Prostate gland (tissue), 2 donors: ENCODE data around the gene DRAM2. TPM values are rescaled to one million over a fixed set of nuclear protein-coding genes. Genes with fewer than 3 reads are reported as not detected.

ENCODE experiments used
- DNase-seq: peaks from one replicate; pipeline ENCODE4 v3.0.0-alpha.2; 2019; ENCODE audit warnings: low spot score
- H3K27ac ChIP-seq, 2 donors: fragments of 200-600 bp; sonication (generic); 2 replicates each; pipeline ENCODE4 v1.5.1; 2017 to 2019
- H3K27me3 ChIP-seq: fragments of 200-600 bp; sonication (generic); replicated peaks from 2 replicates; pipeline ENCODE4 v1.5.1; 2019; ENCODE audit not compliant: insufficient read depth
- H3K36me3 ChIP-seq, 2 donors: fragments of 200-600 bp; sonication (generic); 1 replicate in 1 of 2; 2 replicates in 1 of 2; pipeline versions ENCODE4 v1.5.1 to v1.8.1; 2017 to 2019
- H3K4me1 ChIP-seq: fragments of 200-600 bp; sonication (generic); replicated peaks from 2 replicates; pipeline ENCODE4 v1.5.1; 2019
- H3K4me3 ChIP-seq, 2 donors: fragments of 200-600 bp; sonication (generic); 2 replicates each; pipeline ENCODE4 v1.5.1; 2017 to 2019
- H3K9me3 ChIP-seq: fragments of 200-600 bp; sonication (generic); 2 replicates; pipeline ENCODE4 v1.5.1; 2017
- POLR2A ChIP-seq: fragments of 450-650 bp; IDR thresholded peaks from one replicate; pipeline ENCODE4 v1.6.1; 2016; ENCODE audit warnings: antibody characterized with exemption, mild to moderate bottlenecking
- POLR2AphosphoS5 ChIP-seq: sonication (generic); formaldehyde crosslinking; IDR thresholded peaks from one replicate; pipeline ENCODE4 v1.6.1; 2017; ENCODE audit warnings: antibody characterized with exemption
- WGBS: methylation state at CpG from one replicate; pipeline ENCODE4 v1.1.5; 2018; 5-methylcytosine and 5-hydroxymethylcytosine counted together
- intact Hi-C: fragments of 100-400 bp; cut with DNase I; formaldehyde crosslinking; loops from one replicate; pipeline ENCODE4 v1.14.2; 2022
- total RNA-seq, 2 donors: library from RNA; depleted of rRNA; stranded (reverse); fragments of >200 nt; gene quantifications; one replicate each; pipeline ENCODE4 v1.1.0, GENCODE V29; 2016
- TF ChIP-seq, protein P1 (sequence below), 4 experiments: fragments of 200-600 bp in 2 of 4; fragments of 450-650 bp in 2 of 4; sonication (generic) in 2 of 4; IDR thresholded peaks; 1 replicate in 3 of 4; 2 replicates in 1 of 4; pipeline ENCODE4 v1.5.1; 2016 to 2019; ENCODE audit warnings: antibody characterized with exemption in 4 of 4, mild to moderate bottlenecking in 2 of 4, moderate library complexity in 2 of 4

DRAM2 gene
- total RNA-seq, 2 donors from 2014 or later: 33.3 to 47.8 TPM

DNA sequence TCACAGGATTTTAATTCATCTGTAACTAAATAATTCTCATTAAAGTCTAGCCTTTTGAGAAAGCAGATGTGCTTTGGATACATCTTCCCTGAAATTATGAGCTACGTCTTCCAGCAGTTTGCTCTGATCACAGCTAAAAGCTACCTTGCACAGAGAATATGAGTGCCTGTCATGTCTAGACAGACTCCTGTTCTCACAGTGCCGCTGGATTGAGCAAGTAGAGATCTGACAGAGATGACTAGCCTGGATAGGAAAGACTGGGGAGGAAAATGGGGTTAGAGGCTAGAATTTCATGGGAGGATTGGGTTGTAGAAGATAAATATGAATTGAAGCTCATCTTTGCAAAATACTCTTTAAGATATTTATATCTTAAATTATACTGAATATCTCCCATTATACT is 24.3 kb upstream of the DRAM2 start:
- Histone ChIP-seq H3K4me3 (no peak overlapping the region), H3K27me3 (no peaks in the 10 kb centered on the region), H3K9me3 (no peaks in the 10 kb centered on the region), H3K27ac (no peak overlapping the region), H3K4me1 (no peaks in the 10 kb centered on the region), H3K36me3 (no peaks in the 10 kb centered on the region)
- intact Hi-C loops: no loop called here
- no peak for TF ChIP-seq POLR2A
- no peak for TF ChIP-seq POLR2AphosphoS5
- TF ChIP-seq, protein P1, sequence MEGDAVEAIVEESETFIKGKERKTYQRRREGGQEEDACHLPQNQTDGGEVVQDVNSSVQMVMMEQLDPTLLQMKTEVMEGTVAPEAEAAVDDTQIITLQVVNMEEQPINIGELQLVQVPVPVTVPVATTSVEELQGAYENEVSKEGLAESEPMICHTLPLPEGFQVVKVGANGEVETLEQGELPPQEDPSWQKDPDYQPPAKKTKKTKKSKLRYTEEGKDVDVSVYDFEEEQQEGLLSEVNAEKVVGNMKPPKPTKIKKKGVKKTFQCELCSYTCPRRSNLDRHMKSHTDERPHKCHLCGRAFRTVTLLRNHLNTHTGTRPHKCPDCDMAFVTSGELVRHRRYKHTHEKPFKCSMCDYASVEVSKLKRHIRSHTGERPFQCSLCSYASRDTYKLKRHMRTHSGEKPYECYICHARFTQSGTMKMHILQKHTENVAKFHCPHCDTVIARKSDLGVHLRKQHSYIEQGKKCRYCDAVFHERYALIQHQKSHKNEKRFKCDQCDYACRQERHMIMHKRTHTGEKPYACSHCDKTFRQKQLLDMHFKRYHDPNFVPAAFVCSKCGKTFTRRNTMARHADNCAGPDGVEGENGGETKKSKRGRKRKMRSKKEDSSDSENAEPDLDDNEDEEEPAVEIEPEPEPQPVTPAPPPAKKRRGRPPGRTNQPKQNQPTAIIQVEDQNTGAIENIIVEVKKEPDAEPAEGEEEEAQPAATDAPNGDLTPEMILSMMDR (IDR thresholded peaks at IDR 0.05): no peak
- DNase-seq: no peak
- 92% methylated on average over 2 of the region's 2 CpGs for WGBS

DNA sequence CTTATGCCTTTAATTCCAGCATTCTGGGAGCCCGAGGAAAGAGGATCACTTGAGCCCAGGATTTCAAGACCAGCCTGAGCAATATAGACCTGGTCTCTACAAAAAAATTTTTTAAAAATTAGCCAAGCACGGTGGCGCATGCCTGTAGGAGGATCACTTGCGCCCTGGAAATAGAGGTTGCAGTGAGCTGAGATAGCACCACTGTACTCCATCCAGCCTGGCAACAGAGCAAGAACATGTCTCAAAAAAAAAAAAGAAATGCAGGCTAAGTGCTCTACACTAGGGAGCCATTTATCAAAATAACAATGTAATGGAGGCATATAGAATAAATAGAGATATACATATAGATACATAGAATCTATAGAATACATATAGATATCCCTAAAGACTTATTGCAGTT is 23.5 kb upstream of the DRAM2 start:
- no peak overlapping the region for H3K27ac ChIP-seq
- no peaks in the 10 kb centered on the region for H3K9me3 ChIP-seq
- no peak overlapping the region for H3K4me3 ChIP-seq
- no peaks in the 10 kb centered on the region for H3K27me3 ChIP-seq
- H3K36me3 ChIP-seq: no peaks in the 10 kb centered on the region
- 98% methylated on average over 4 of the region's 4 CpGs for WGBS
- TF ChIP-seq, protein P1 (IDR thresholded peaks at IDR 0.05): no peak
- TF ChIP-seq POLR2A (no peak), POLR2AphosphoS5 (no peak)
- H3K4me1 ChIP-seq: no peaks in the 10 kb centered on the region
- intact Hi-C loops: no loop called here
- DNase-seq: no peak

DNA sequence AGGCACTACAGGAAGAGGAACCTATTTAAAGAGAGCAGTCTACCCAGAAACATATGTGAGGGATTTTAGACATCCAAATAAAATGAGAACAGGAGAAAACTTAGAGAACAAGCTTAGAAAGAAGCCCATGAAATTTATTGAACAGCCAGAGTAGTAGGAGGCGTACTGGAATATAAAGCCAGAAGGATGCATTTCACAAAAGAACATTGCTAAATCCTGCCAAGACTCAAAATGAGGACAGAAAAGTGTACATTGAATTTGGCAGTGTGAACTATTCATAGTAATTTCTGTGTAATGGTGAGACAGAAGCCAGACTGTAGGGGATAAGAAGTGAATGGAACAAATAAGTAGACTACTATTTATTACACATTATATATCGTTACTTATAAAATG is 22.6 kb upstream of the DRAM2 start:
- Histone ChIP-seq H3K27me3 (no peaks in the 10 kb centered on the region), H3K4me1 (no peaks in the 10 kb centered on the region), H3K36me3 (no peaks in the 10 kb centered on the region), H3K27ac (no peak overlapping the region), H3K9me3 (no peaks in the 10 kb centered on the region), H3K4me3 (no peak overlapping the region)
- intact Hi-C loops: no loop called here
- WGBS: 82% methylated on average over 2 of the region's 2 CpGs
- TF ChIP-seq POLR2A (no peak), POLR2AphosphoS5 (no peak)
- TF ChIP-seq, protein P1 (IDR thresholded peaks at IDR 0.05): no peak
- no peak for DNase-seq

DNA sequence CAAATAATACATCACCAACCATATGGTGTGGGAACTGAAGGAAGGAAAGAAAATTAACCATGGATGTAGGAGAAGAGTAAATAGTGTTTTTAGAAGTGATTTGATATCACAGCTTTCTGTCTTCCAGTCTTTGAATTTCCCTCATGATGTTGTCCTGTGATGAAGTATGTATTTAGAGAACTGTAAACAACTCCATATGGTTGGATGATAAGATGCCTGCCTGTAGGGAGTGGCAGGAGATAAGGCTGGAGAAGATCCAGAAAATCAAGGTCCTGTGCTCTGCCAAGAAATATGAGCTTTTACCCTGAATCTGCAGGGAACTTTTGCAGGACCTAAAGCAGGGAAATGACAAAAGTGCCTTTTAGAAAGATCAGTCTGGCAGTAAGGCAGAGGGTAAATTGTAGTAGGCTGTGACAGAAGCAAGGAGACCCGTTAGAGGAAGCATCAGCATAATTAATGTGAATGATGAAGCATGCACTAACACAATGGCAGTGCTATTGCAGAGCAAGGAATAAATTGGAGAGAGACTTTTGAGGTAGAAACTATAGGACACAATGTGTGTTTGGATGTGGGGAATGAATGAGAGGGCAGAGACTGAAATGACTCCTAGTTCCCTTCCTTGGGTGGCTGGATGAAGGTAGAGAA is 22.1 kb upstream of the DRAM2 start:
- no peak for DNase-seq
- no peaks in the 10 kb centered on the region for H3K9me3 ChIP-seq
- intact Hi-C loops: no loop called here
- WGBS: 71% methylated on average over 1 of the region's 1 CpG
- no peaks in the 10 kb centered on the region for H3K36me3 ChIP-seq
- H3K27me3 ChIP-seq: no peaks in the 10 kb centered on the region
- no peak for TF ChIP-seq POLR2A
- TF ChIP-seq POLR2AphosphoS5: no peak
- TF ChIP-seq, protein P1 (IDR thresholded peaks at IDR 0.05): no peak
- H3K4me1 ChIP-seq: no peaks in the 10 kb centered on the region
- H3K27ac ChIP-seq: no peak overlapping the region
- no peak overlapping the region for H3K4me3 ChIP-seq

DNA sequence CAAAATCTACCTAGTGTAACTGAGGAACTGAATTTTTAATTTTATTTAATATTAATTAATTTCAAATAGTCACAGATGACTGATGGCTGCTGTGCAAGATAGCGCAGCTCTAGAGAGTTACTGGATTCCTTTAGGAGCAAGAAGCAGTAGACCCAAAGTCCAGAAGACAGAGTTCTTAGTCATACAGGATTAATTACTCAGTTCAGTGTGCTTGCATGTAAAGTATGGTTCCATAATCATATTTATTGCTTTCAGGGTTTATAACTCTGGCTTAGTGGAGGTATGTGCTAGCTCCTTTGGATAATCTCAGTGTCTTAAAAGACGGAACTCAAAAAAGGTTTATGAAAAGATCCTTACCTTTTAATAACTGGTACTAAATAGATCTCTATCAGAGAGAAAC is 17.5 kb upstream of the DRAM2 start:
- Histone ChIP-seq H3K4me3 (no peak overlapping the region), H3K36me3 (no peaks in the 10 kb centered on the region), H3K27me3 (no peaks in the 10 kb centered on the region), H3K27ac (no peak overlapping the region), H3K9me3 (no peaks in the 10 kb centered on the region), H3K4me1 (no peaks in the 10 kb centered on the region)
- DNase-seq: no peak
- 91% methylated on average over 2 of the region's 2 CpGs for WGBS
- intact Hi-C loops: no loop called here
- TF ChIP-seq, protein P1 (IDR thresholded peaks at IDR 0.05): no peak
- TF ChIP-seq POLR2AphosphoS5: no peak
- TF ChIP-seq POLR2A: no peak
